ENCODE data around the gene UNC80. TPM values are rescaled to one million over a fixed set of nuclear protein-coding genes. Genes with fewer than 3 reads are reported as not detected.
"Not testable (repeated sequence)": the region's sequence is repeated elsewhere in the genome, so short reads cannot be mapped to it uniquely, and the experiment has no call there.

UNC80 gene
- polyA plus RNA-seq, 1 donor from 2014 or later, result 10.4 TPM

GRCh38 chr2:209791151-209791550 lies 19.5 kb downstream of the UNC80 start:
- TF ChIP-seq POLR2AphosphoS5 (IDR thresholded peaks at IDR 0.05) (no peak), EZH2 (IDR thresholded peaks at IDR 0.05; ENCODE audit: borderline replicate concordance, insufficient read depth, low read length, poor library complexity, severe bottlenecking) (no peak), SMC3 (conservative IDR thresholded peaks at IDR 0.05; ENCODE audit: poor library complexity) (no peak), TAF1 (IDR thresholded peaks at IDR 0.05; ENCODE audit: low read depth) (no peak), RAD21 (conservative IDR thresholded peaks at IDR 0.05) (no peak), CTCF (IDR thresholded peaks at IDR 0.05; ENCODE audit: poor library complexity, severe bottlenecking) (no peak), EP300 (conservative IDR thresholded peaks at IDR 0.05; ENCODE audit: poor library complexity, severe bottlenecking) (no peak), MXI1 (conservative IDR thresholded peaks at IDR 0.05; ENCODE audit: poor library complexity, severe bottlenecking) (no peak), REST (IDR thresholded peaks at IDR 0.05; ENCODE audit: borderline replicate concordance) (no peak)
- H3K79me2 ChIP-seq (replicated peaks; ENCODE audit: insufficient read depth, low read length), result no peaks in the 10 kb centered on the region
- no peaks in the 10 kb centered on the region for H3K9me2 ChIP-seq (ENCODE audit: insufficient read depth, low read length)
- peaks cover 11% of the 10 kb centered on the region for H3K36me3 ChIP-seq (ENCODE audit: insufficient read depth, low read length)
- H3K4me2 ChIP-seq (ENCODE audit: low read length), result no peak overlapping the region
- no peaks in the 10 kb centered on the region for H3K27me3 ChIP-seq (ENCODE audit: insufficient read depth, low read depth, low read length)
- no peak overlapping the region for H3K9ac ChIP-seq (ENCODE audit: low read length)
- H4K20me1 ChIP-seq (ENCODE audit: insufficient read depth), result no peaks in the 10 kb centered on the region
- no peak overlapping the region for H3K27ac ChIP-seq (ENCODE audit: low read length)
- H3K4me3 ChIP-seq (ENCODE audit: low read length), result no peak overlapping the region
- H2AFZ ChIP-seq (ENCODE audit: low read depth, low read length), result no peak overlapping the region
- H3F3A ChIP-seq (ENCODE audit: insufficient read depth, low read length, poor library complexity, severe bottlenecking), result no peaks in the 10 kb centered on the region
- no peaks in the 10 kb centered on the region for H3K9me3 ChIP-seq (ENCODE audit: low read length)

GRCh38 chr2:209795425-209795824 lies 23.8 kb downstream of the UNC80 start:
- not testable (repeated sequence) for H3K9ac ChIP-seq (ENCODE audit: low read length); H3K27ac ChIP-seq (ENCODE audit: low read length); H3K36me3 ChIP-seq (ENCODE audit: insufficient read depth, low read length); H3K9me3 ChIP-seq (ENCODE audit: low read length); H3K4me3 ChIP-seq (ENCODE audit: low read length); H3F3A ChIP-seq (ENCODE audit: insufficient read depth, low read length, poor library complexity, severe bottlenecking); H3K4me2 ChIP-seq (ENCODE audit: low read length); H2AFZ ChIP-seq (ENCODE audit: low read depth, low read length); H3K79me2 ChIP-seq (replicated peaks; ENCODE audit: insufficient read depth, low read length); H4K20me1 ChIP-seq (ENCODE audit: insufficient read depth); H3K9me2 ChIP-seq (ENCODE audit: insufficient read depth, low read length); H3K27me3 ChIP-seq (ENCODE audit: insufficient read depth, low read depth, low read length)

- Histone ChIP-seq H2AFZ (ENCODE audit: low read depth, low read length) (no peak overlapping the region), H4K20me1 (ENCODE audit: insufficient read depth) (no peaks in the 10 kb centered on the region), H3K9me2 (ENCODE audit: insufficient read depth, low read length) (no peaks in the 10 kb centered on the region), H3K4me2 (ENCODE audit: low read length) (no peak overlapping the region), H3F3A (ENCODE audit: insufficient read depth, low read length, poor library complexity, severe bottlenecking) (no peaks in the 10 kb centered on the region), H3K36me3 (ENCODE audit: insufficient read depth, low read length) (no peaks in the 10 kb centered on the region), H3K27me3 (ENCODE audit: insufficient read depth, low read depth, low read length) (no peaks in the 10 kb centered on the region), H3K79me2 (replicated peaks; ENCODE audit: insufficient read depth, low read length) (no peaks in the 10 kb centered on the region), H3K4me3 (ENCODE audit: low read length) (no peak overlapping the region), H3K9ac (ENCODE audit: low read length) (no peak overlapping the region), H3K27ac (ENCODE audit: low read length) (no peak overlapping the region), H3K9me3 (ENCODE audit: low read length) (no peaks in the 10 kb centered on the region)
- TF ChIP-seq REST (IDR thresholded peaks at IDR 0.05; ENCODE audit: borderline replicate concordance) (no peak), CTCF (IDR thresholded peaks at IDR 0.05; ENCODE audit: poor library complexity, severe bottlenecking) (no peak), EZH2 (IDR thresholded peaks at IDR 0.05; ENCODE audit: borderline replicate concordance, insufficient read depth, low read length, poor library complexity, severe bottlenecking) (no peak), RAD21 (conservative IDR thresholded peaks at IDR 0.05) (no peak), EP300 (conservative IDR thresholded peaks at IDR 0.05; ENCODE audit: poor library complexity, severe bottlenecking) (no peak), TAF1 (IDR thresholded peaks at IDR 0.05; ENCODE audit: low read depth) (no peak), MXI1 (conservative IDR thresholded peaks at IDR 0.05; ENCODE audit: poor library complexity, severe bottlenecking) (no peak)
Observed at GRCh38 chr2:209805351-209805750, 33.7 kb downstream of the UNC80 start.
